AG04449 (cell line): Measurements from ENCODE around the gene COL17A1.

Experiments
- CTCF ChIA-PET: fragments of 350-600 bp; formaldehyde crosslinking; extraction: SDS; loops from one replicate; lab custom pipeline; 2021; ENCODE audit warnings: antibody characterized with exemption; lab: Yijun Ruan, JAX
- POLR2A ChIA-PET: fragments of 400-600, 350-600 bp; formaldehyde crosslinking; extraction: SDS; loops from one replicate; lab custom pipeline; 2020; ENCODE audit warnings: antibody characterized with exemption, inconsistent platforms; lab: Yijun Ruan, JAX
- DNase-seq: peaks from one replicate; pipeline ENCODE4 v3.0.0-alpha.2; 2010; ENCODE audit warnings: low read depth, low spot score
- H3K4me3 ChIP-seq: 2 replicates; pipeline ENCODE4 v1.5.1; 2011; ENCODE audit warnings: low read depth, mild to moderate bottlenecking, control low read depth, low read length
- CTCF ChIP-seq: IDR thresholded peaks from one replicate; pipeline ENCODE4 v1.5.1; 2011; ENCODE audit warnings: mild to moderate bottlenecking, moderate library complexity, low read length, control low read depth, inconsistent platforms; ENCODE audit not compliant: insufficient read depth; ENCODE audit errors: missing control alignments

Gene COL17A1

DNA sequence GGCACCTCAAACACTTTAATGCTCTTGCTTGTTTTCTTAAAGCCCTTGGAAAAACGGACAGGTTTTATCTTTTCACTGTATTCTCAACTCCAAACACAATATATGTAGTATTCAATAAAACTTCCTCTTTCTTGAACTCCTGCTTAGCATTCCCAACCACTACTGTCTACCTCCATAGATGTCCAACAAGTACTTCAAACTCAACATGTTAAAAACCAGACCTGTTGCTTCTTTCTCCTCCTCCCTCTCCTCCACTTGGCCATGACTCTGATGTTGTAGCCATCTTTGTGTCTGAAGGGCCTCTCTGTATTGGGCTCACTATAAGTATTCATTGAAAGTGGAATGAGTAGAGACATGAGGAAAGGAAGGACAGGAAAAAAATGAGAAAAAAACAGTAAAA lies 16.2 kb upstream of the COL17A1 start:
- DNase-seq: no peak
- H3K4me3 ChIP-seq: no peak overlapping the region
- ChIA-PET CTCF (interaction anchor here (0.7 to 2.5 kb wide), 5 partner anchors 12 to 214 kb away, joined by 3 to 11 read pairs (median 4); partner anchors contain the start of gene SFR1), POLR2A (no interaction called here)
- no peak for TF ChIP-seq CTCF

- ChIA-PET POLR2A (interaction anchor here (2.4 kb wide), 1 partner anchor 9 kb away, joined by 9 read pairs; no protein-coding TSS in a partner anchor), CTCF (interaction anchor here (0.7 to 2.4 kb wide), 4 partner anchors 8 to 213 kb away, joined by 3 to 13 read pairs (median 4); partner anchors contain the start of gene SFR1)
- no peak for TF ChIP-seq CTCF
- DNase-seq: no peak
- no peak overlapping the region for H3K4me3 ChIP-seq
Observed at GRCh38 chr10:104100795-104101194, 15.1 kb upstream of the COL17A1 start.

DNA sequence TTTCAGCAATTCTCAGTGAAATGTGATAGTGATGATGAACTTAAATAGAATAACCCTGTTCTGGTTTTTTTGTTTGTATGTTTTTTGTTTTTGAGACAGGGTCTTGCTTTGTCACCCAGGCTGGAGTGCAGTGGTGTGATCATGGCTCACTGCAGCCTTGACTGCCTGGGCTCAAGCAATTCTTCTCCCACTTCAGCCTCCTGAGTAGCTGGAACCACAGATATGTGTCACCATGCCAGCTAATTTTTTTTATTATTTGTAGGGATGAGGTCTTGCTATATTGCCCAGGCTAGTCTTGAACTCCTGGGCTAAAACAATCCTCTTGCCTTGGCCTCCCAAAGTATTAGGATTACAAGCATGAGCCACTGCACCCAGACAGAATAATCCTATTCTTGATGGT lies 14.3 kb upstream of the COL17A1 start:
- ChIA-PET CTCF (interaction anchor here (0.7 to 2.4 kb wide), 5 partner anchors 9 to 212 kb away, joined by 3 to 13 read pairs (median 3); partner anchors contain the start of gene SFR1), POLR2A (interaction anchor here (1.1 to 2.4 kb wide), 2 partner anchors 10 to 21 kb away, joined by 6 to 9 read pairs; no protein-coding TSS in a partner anchor)
- H3K4me3 ChIP-seq: no peak overlapping the region
- no peak for DNase-seq
- no peak for TF ChIP-seq CTCF

DNA sequence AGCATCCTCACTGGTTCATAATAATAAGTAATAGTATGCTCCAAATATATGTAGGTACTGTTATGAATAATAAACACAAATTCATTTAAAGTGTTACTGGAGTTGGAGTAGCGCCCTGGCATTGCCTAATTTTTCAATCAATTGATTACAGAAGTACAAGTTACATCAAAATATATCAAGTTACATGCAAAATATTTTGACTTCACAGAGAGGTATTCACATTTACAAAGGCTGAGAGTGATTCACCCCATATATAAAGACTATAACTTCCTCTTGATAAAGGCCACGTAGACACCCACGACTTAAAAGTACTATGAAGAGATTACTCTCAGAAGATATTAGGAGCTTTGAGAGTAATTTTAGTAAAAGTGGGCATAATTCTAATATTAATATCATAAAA lies 13.6 kb upstream of the COL17A1 start:
- CTCF ChIA-PET: interaction anchor here (0.7 to 2.4 kb wide), 4 partner anchors 17 to 211 kb away, joined by 3 to 13 read pairs (median 4); partner anchors contain the start of gene SFR1
- DNase-seq: no peak
- POLR2A ChIA-PET: interaction anchor here (1.1 to 2.4 kb wide), 2 partner anchors 11 to 21 kb away, joined by 6 to 9 read pairs; no protein-coding TSS in a partner anchor
- no peak overlapping the region for H3K4me3 ChIP-seq
- TF ChIP-seq CTCF: no peak

DNA sequence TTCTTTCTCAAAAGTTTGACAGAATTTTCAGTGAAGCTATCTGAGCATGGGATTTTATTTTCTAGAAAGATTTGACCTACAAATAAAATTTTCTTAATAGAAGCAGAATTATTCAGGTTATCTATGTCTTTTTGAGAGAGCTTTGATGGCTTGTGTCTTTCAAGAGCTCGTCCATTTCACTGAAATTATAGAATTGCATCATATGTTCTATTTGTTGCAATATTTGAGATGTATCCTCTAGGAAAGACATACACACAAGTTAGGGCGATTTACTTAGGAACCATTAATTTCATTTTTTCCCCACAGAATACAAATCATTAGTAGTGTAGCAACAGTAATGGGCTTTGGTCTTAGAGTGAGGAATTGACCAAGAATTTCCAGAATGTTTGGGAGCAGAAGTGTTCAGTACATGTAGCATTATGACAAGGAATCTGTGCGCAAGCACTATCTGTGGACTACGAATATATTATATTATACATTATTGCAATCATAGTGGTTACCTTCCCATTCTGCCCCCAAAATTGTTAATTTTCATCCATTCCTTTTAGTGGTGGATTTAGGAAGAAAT lies 12.8 kb upstream of the COL17A1 start:
- DNase-seq: no peak
- no peak overlapping the region for H3K4me3 ChIP-seq
- TF ChIP-seq CTCF: no peak
- ChIA-PET POLR2A (no interaction called here), CTCF (interaction anchor here (0.7 to 1.6 kb wide), 3 partner anchors 10 to 23 kb away, joined by 3 to 10 read pairs (median 3); partner anchors contain the start of gene SFR1)

DNA sequence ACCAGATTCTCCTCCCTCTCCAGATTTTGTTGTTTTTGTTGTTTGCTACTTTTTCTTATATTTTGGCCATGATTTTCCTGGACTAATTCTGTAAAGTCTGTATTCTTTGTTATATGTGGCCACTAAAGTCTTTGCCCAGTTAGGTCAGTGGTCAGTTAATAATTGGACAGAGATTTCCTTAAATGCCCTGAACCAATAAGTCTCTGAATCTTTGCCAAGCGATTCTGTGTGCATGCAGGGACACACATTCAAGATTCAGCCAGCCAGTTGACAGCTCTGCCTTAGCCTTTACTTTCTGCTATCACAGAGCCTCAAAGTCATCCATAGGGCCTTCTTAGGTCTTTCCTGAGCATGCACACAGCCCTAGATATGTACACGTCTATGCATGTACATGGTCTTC lies 11.0 kb upstream of the COL17A1 start:
- CTCF ChIA-PET: no interaction called here
- TF ChIP-seq CTCF: no peak
- DNase-seq: no peak
- no peak overlapping the region for H3K4me3 ChIP-seq
- POLR2A ChIA-PET: no interaction called here
